Measurements from ENCODE around the gene MOV10.

The MOV10 gene

DNA sequence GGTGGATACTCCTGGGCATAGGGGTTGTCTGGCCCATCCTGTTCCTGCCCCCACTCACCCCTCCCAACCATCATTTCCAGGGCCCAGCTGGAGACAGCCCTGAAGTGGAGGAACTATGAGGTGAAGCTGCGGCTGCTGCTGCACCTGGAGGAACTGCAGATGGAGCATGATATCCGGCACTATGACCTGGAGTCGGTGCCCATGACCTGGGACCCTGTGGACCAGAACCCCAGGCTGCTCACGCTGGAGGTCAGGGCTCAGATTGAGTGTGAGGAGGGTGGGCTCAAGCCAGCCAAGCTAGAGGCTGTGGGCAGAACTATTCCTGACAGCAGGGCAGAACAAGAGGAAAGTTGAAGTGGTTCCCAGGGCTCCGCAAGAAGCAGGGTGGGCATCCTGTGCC is 18.2 kb downstream of the MOV10 start:
- Histone ChIP-seq H3K27me3 (no peaks in the 10 kb centered on the region), H3K36me3 (peaks cover 6% of the 10 kb centered on the region), H3K4me1 (no peaks in the 10 kb centered on the region), H3K9me3 (no peaks in the 10 kb centered on the region), H3K4me3 (ENCODE audit: low read depth, low read length) (no peak overlapping the region)
- TF ChIP-seq, protein P1, sequence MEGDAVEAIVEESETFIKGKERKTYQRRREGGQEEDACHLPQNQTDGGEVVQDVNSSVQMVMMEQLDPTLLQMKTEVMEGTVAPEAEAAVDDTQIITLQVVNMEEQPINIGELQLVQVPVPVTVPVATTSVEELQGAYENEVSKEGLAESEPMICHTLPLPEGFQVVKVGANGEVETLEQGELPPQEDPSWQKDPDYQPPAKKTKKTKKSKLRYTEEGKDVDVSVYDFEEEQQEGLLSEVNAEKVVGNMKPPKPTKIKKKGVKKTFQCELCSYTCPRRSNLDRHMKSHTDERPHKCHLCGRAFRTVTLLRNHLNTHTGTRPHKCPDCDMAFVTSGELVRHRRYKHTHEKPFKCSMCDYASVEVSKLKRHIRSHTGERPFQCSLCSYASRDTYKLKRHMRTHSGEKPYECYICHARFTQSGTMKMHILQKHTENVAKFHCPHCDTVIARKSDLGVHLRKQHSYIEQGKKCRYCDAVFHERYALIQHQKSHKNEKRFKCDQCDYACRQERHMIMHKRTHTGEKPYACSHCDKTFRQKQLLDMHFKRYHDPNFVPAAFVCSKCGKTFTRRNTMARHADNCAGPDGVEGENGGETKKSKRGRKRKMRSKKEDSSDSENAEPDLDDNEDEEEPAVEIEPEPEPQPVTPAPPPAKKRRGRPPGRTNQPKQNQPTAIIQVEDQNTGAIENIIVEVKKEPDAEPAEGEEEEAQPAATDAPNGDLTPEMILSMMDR (IDR thresholded peaks at IDR 0.05; ENCODE audit: low read depth, low read length): no peak
- no peak for DNase-seq

DNA sequence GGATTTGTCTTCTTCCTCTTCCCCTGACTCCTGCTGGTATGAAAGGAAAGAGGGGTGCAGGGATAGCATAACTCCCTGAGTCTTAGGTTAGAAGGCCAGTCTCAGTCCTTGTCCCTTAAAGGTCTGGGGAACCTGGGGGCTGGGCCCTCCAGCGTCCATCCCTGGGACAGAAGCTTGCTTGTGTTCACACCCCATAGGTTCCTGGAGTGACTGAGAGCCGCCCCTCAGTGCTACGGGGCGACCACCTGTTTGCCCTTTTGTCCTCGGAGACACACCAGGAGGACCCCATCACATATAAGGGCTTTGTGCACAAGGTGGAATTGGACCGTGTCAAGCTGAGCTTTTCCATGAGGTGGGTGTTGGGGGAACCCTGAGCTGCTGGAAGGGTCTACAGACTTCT is 19.4 kb downstream of the MOV10 start:
- Histone ChIP-seq H3K4me3 (ENCODE audit: low read depth, low read length) (no peak overlapping the region), H3K9me3 (no peaks in the 10 kb centered on the region), H3K4me1 (peaks cover 7% of the 10 kb centered on the region), H3K36me3 (peaks cover 6% of the 10 kb centered on the region), H3K27me3 (no peaks in the 10 kb centered on the region)
- TF ChIP-seq, protein P1 (IDR thresholded peaks at IDR 0.05; ENCODE audit: low read depth, low read length): no peak
- DNase-seq: no peak

DNA sequence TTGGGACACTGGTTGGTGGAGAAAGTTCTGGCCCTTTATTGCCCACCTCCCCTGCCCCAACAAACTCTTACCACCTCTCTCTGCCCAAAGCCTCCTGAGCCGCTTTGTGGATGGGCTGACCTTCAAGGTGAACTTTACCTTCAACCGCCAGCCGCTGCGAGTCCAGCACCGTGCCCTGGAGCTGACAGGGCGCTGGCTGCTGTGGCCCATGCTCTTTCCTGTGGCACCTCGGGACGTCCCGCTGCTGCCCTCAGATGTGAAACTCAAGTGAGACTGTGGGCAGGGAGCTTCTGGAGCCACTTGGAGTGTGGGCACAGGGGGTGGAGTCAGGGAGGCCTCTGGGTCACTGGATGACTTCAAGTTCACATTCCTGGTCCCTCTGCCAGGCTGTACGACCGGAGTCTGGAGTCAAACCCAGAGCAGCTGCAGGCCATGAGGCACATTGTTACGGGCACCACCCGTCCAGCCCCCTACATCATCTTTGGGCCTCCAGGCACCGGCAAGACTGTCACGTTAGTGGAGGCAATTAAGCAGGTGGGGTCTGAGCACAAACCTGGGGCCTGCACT is 20.0 kb downstream of the MOV10 start:
- DNase-seq: no peak
- H3K36me3 ChIP-seq: peaks cover 9% of the 10 kb centered on the region

DNA sequence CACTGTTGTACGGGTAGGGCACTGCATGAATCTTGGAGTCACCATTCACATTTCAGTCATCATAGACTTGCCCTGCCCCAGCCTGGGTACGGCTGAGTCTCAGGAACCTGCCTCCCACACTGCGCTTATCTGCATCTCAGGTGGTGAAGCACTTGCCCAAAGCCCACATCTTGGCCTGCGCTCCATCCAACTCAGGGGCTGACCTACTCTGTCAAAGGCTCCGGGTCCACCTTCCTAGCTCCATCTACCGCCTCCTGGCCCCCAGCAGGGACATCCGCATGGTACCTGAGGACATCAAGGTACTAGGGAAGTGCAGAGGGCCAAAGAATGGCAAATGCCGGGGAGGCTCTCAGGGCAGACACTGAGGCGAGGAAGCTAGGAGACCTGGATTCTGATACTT is 20.8 kb downstream of the MOV10 start:
- peaks cover 14% of the 10 kb centered on the region for H3K36me3 ChIP-seq
- H3K9me3 ChIP-seq: no peaks in the 10 kb centered on the region

More for the DNA sequence above, 20.0 kb downstream of the MOV10 start:
- no peaks in the 10 kb centered on the region for H3K9me3 ChIP-seq
- H3K27me3 ChIP-seq: no peaks in the 10 kb centered on the region
- H3K4me3 ChIP-seq (ENCODE audit: low read depth, low read length): no peak overlapping the region
- TF ChIP-seq, protein P1 (IDR thresholded peaks at IDR 0.05; ENCODE audit: low read depth, low read length): no peak
- peaks cover 14% of the 10 kb centered on the region for H3K4me1 ChIP-seq

DNA sequence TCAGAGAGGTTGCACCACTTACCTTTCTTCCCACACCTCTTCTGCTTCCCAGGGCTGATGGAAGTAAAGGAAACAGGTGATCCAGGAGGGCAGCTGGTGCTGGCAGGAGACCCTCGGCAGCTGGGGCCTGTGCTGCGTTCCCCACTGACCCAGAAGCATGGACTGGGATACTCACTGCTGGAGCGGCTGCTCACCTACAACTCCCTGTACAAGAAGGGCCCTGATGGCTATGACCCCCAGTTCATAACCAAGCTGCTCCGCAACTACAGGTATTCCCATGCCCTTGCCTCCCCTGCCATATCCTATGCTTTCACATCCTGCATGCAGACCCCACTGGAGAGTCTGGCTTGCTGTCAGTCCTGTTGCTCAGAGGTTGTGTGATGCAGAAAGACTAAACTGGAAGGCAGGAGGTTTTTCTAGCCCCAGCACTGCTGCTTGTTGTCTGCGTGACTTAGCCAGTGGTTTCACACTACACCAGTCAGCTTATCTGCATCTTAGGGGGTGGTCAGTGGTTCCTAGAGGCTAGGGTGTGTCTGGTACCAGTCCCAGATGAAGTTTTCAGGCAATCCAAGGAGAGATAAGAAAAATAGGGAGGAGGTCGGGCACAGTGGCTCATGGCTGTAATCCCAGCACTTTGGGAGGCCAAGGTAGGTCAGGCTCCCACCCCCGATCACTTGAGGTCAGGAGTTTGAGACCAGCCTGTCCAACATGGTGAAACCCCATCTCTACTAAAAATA is 22.3 kb downstream of the MOV10 start:
- DNase-seq: no peak
- Histone ChIP-seq H3K4me1 (peaks cover 37% of the 10 kb centered on the region), H3K36me3 (peaks cover 17% of the 10 kb centered on the region)

More for the DNA sequence above, 20.8 kb downstream of the MOV10 start:
- no peaks in the 10 kb centered on the region for H3K27me3 ChIP-seq
- H3K4me1 ChIP-seq: peaks cover 22% of the 10 kb centered on the region
- TF ChIP-seq, protein P1 (IDR thresholded peaks at IDR 0.05; ENCODE audit: low read depth, low read length): no peak
- no peak overlapping the region for H3K4me3 ChIP-seq (ENCODE audit: low read depth, low read length)
- DNase-seq: no peak

More for the DNA sequence above, 22.3 kb downstream of the MOV10 start:
- TF ChIP-seq, protein P1 (IDR thresholded peaks at IDR 0.05; ENCODE audit: low read depth, low read length): no peak
- H3K9me3 ChIP-seq: no peaks in the 10 kb centered on the region
- H3K27me3 ChIP-seq: no peaks in the 10 kb centered on the region
- H3K4me3 ChIP-seq (ENCODE audit: low read depth, low read length): no peak overlapping the region
